COR-L47 (cell line): Measurements from ENCODE around the gene SUMO1.

ENCODE experiments used
- DNase-seq: peaks from one replicate; lab custom pipeline; 2025; lab: John Stamatoyannopoulos, UW

The SUMO1 gene

DNA sequence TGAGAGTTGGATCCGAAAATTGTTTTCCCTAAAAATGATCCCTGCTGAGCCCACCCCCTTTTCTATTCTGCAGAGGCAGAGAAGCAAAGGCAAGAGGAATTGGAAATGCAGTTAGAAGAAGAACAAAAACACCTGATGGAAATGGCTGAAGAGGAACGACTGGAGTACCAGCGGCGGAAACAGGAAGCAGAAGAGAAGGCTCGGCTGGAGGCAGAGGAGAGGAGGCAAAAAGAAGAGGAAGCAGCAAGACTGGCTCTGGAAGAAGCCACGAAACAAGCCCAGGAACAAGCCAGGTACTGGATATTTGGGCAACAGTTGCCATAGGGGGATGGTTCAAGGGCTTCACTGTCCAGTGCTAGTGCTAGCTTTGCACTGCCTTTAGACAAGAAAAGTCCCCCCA, 41.7 kb downstream of the SUMO1 start:
- DNase-seq: no peak

DNA sequence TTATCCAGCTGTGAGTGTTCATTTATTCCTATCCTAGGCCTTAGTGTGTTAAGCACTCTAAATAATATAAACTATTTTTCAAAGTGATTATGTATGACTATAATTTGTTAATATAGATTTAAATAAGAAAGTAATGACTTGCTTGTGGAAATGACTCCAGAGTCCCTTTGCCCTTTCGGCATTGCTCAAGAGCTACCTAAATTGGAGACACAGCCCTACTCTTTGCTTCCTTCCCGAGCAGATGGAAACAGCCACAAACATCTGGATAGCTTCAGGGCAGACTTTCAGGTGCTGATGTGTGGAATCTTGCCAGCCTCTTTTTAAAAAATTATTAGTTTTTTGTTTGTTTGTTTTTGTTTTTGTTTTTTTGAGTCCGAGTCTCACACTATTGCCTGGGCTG, 44.0 kb downstream of the SUMO1 start:
- no peak for DNase-seq

DNA sequence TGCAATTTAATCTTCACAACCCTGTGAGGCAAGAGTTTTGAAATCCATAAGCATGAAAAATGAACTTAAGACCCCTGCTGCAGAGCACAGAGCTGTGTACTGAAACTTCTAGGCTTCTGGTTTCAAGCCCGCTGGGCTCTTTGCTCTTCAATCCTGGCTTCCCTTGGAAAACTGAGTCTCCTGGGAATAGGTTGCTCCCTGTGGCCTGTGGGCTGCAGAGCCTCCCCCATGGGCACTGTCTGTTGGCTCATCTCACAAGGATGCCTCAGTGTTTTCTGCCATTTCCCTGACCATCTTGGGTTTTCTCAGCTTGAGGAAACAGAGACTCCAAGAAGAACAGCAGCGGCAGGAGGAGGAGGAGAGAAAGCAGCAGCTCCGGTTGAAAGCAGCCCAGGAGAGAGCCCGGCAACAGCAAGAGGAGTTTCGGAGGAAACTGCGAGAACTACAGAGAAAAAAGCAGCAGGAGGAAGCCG, 44.5 kb downstream of the SUMO1 start:
- DNase-seq: no peak

DNA sequence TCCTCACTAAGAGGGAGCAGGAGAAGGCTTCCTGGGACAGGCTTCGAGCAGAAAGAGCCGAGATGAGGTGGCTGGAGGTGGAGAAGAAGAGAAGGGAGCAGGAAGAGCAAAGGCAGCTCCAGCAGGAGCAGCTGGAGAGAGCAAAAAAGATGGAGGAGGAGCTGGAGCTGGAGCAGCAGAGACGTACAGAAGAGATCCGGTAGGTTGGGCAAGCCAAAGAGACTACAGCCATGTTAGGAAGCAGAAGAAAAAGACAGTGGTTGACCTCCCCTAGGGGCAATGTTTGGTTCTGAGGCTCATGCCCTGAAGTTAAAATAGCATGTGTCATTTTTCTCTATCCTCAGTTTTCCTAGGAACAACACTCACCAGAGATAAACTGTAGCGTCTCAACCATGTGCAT, 45.1 kb downstream of the SUMO1 start:
- DNase-seq: no peak

DNA sequence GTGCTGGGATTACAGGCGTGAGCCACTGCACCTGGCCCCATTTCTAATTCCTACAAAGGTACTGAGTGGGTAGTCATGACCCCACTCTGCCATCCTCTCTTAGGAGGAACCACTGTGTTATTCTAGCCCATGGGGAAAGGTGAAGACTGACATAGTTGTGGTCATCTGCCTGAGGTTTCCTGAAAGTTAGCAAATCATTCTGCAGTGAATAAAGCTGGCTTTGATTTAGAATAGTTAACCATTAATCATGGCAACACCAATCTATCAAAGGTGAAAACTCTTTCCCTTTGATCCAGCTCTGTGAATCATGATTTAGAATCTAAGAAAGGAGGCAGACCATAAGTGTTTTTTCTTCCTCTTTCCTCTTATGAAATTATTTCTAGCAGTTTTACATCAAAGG, 50.8 kb downstream of the SUMO1 start:
- no peak for DNase-seq

DNA sequence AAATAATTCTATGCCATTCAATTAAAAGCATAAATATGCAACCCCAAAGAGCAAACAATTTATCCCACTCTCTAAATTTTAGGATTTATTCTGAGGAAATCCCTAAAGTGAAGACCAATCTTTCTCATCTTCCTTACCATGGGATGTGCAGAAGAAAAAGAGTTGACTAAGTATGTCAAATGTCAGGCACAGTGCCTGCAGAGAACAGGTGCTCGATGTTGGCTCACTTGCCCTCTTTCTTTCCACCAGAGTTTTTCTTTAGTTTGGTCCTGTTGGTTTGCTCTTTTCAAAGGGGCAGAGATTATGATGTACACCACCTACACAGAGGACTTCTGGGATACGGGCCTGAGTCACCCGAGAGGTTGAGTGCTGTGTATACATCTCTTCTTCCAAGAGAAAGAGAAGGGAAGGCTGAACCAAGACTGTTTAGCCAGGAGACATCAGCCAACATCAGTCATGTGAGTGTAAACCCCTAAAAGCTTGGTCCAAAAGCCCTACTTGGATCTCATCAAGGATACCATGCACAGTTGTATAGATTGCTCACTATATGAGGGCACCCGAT, 51.7 kb downstream of the SUMO1 start:
- no peak for DNase-seq

DNA sequence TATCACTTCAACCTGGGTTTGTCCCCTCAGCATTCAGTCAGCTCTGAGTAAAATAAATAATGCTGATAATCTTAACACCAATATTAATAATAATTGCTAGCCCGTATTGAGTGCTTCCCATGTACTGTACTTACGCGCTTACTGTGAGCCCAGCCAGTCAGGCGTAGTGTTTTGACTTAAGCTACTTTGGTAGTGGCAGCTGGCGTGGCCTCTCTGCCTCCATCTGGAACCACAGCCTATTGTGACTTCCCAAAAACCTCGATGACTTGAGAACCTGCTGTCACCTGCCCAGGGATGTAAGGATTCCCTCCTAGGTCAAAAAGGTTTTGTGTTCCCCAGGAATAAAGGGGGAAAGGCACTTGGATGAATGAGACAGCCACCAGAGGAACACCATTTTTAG, 53.2 kb downstream of the SUMO1 start:
- DNase-seq: no peak

DNA sequence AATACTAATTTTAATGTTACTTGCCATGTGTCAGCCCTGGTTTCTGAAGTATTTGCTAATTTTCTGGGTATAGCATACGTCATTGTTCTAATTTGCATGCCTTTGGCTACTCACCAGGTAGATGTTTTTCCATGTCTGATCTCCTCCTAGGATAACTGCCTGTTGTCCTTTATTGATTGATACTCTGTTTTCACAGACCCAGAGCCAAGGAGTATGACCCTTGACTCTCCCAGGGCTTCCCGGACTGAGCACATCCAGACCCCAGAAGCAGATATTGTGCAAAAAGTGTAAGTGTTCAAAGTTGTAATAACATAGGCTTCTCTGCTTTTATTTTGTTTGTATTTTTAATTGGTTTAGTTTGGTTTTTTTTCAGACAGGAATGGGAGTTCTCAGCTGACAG, 53.8 kb downstream of the SUMO1 start:
- DNase-seq: no peak

DNA sequence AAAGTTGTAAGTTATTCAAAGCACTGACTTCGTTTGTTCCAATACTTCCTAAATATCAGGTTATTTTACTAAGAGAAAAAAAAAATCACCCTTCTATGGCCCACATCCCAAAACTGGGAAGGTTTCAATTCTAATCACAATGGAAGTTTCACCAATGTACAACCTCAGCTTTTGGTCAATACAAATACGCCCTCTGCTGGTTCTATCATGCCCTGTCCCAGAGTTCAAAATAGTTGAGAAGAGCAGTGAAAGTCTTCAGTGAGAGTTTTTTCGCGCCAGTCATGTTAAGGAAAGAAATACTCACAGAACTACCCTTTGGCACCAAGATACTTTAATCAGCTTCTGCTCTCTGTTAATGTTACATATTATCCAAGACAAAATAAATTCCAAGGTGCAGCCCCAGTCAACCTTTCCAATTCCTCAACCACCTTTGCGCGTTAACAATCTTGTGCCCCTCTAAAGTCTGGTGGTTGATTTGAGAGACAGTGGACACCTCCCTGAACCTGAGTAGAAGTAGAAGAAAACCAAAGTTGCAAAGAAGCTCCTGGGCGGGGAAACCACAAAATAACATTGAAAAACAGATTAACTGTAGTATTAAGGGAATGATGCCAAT, 59.9 kb downstream of the SUMO1 start:
- DNase-seq: peak; percentile 42

DNA sequence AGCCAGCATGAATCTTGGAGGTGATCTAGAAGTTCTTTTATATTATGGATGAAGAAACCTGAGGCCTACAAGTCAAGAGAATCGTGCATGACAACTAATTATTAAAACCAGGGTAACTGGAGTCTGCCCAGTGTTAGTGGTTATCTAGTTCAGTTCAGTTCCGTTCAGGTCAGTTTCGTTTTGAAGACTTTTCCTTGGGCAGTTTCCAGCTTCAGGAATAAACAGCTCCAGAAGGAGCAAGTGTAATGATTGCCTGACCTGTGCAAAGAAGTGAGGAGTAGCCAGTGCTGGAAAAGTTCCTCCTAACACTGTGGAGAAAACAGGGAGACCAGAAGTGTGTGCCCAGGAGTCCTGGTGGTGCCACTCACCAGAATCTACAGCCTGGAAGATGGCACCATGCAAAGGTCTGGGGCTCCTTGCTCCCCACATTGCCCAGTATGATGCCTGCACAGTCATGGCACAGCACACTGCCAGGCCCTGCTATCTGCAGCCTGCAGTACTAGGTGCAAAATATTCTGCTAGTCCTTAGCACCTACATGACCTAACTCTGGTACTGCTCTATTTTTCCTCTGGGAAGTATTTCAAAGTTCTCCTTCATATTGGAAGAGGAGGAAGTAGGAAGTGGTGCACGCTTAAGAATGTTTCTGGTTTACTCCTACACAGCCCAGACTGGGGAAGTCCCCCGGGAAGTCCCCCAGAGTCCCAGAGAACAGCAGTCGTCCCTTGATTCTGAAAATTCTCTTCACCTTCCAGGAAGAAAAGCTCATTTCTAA, 65.8 kb downstream of the SUMO1 start:
- no peak for DNase-seq

DNA sequence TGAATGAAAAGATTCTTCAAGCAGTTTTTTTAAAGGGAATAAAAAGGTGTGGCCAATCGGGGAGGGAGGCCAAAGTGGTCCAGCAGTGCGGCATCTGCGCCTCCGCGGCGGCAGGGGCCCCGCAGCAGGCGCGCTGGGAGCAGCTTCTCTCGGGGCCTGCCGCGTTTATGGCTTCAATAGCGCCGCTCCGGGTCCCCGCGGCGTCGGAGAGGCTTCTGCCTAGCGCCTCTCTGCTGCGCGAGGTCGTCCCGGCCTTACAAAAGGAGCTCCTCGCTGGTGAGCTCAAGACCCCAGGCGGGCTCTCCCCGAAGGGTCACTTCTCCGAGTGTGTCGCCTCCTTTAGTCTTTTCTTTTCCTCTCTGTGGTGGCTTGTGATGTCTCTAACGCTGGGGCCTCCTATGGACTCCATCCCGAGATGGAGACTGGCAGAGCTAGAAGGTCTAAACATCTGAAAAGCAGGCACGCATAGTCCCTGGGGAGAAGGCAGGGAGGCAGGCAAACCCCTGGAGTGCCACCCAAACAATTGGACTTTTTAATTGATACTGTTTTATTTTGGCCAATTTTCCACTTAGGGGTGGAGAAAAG, 67.1 kb downstream of the SUMO1 start:
- no peak for DNase-seq

DNA sequence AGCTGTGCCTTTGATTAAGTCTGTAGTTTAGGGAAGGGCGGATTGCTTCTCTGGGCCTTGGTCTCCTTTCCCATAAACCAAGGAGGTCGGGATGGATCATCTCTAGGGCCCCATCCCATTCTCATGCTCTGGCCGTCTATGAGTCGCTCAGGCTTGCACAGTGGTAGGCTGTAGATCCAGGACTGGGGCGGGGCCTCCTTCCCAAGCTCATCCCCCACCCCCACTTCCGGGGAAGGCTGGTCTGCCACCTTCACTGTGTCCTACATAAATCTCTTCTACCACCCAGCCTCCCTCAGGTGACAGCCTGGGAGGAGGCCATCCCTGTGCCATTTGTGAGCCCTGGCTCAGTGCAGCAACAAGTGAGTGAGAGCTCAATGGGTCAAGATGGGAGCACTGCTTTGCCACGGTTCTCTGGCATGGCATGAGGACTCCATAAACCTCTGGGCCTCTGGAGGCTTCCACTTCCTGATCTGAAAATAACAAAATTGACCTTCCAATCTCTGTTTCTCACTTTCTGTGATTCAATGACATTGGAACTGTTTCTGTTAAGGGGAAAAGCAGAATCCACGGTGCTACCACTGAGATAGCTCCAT, 68.5 kb downstream of the SUMO1 start:
- DNase-seq: no peak

DNA sequence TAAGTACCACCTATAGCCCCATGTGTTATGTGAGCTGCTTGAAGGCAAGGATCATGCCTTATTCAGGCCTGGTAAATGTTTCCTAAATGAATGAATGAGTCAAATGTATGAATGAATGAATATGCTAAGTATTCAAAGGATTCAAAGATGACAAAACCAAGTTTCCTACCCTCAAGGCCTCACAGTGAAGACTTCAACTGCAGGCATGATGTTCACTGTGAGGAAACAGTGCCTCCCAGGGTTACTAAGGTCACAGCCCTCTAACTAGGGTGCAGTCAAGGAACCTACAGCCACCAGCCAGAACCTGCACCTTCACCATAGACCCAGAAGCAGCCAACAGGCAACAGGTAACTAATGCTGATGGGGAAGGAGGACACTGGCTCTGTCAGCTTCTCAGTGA, 69.3 kb downstream of the SUMO1 start:
- no peak for DNase-seq

DNA sequence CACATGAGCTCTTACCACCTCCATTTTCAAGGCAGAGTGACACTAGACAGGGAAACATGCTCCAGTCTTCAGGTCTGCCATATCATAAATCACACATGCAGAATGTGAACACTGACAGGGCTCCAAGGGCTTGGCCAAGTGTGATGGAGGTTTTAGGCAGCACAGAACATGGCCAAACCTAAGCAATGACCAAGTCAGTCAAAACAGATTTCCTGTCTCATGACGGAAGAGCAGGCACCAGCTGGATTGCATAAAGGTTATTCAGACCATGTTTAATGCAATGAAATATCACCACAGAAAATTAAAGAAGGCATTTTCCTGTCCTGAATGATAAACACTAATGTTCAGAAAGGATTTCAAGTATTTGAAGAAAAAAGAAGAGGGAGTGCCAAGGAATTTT, 72.5 kb downstream of the SUMO1 start:
- DNase-seq: no peak

DNA sequence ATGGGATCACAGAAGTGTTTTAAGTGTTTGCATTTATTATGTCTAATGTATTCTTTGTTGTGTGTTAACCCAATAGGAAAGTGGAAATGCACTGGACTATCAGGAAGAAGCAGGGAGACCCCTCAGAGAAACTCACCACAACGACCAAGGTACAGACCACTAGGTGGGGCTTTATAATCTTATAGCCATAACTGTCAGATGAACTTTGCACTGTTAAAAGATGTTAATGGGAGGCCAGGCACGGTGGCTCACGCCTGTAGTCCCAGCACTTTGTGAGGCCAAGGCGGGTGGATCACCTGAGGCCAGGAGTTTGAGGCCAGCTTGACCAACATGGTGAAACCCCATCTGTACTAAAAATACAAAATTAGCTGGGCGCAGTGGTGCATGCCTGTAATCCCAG, 73.2 kb downstream of the SUMO1 start:
- no peak for DNase-seq

DNA sequence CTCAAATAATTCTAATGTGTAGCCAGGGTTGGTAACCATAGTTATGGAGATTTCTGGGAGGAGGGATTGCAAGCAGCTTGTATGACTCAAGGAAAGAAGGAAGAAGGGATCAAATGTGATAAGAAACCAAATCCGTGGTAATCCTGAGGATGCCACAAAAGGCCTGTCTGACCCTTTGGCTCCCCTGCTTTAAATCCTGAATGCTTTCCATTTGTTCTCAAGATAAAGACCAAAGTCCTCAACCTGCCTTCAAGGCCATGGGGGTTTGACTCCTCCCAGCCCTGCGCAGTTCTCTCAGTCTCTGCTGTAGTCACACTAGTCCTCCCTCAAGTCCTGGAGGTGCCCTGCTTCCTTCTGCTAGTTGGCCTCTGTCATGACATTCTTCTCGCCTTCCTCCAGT, 74.0 kb downstream of the SUMO1 start:
- no peak for DNase-seq

DNA sequence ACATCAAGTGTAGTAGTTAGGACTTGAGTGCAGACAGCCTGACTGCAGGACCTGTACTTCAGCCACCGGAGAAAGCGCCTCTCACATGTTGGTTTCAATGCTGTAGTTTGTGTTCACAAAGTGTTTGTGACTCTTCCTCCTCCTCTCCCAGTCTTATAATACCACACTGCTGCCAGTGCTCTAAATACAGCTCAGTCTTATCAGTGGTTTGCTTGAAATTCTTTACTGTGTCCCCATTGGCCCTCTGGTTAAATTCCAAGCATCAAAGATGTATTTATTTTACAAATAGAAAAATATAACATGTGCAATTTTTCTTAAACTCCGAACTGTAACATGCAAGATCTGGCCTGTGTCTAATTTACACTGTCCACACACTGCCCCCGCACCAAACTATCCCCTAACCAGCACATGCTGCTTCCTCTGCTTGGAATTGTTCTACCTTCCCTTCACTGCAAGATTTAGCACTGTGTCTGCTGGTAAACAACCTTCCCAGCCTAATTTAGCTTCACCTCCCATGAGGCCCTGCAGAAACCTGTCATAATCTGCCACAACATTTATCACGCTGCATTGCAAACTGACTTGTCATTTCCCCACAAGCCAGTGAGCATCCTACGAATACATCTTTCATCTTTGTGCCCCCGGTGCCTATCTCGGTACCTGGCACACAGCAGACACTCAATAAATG, 77.1 kb downstream of the SUMO1 start:
- no peak for DNase-seq

DNA sequence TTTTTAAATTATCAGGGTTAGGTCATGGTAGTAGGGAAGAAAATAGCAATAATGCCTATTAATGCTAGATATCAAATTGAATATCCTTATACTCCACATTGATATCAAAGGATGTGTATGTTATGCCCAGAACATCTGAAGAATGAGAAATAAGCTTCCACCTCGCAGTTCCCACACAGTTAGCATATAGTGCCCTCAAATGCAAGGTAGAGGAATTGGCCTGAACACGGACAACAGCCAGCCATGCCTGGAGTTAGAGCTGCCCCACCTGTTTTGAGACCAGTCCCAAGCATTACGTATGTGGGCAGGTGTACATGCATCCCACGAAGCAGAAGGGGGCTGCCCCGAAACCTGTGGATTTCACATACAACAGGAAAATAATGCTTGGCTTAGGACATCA, 79.6 kb downstream of the SUMO1 start:
- DNase-seq: peak; percentile 21

DNA sequence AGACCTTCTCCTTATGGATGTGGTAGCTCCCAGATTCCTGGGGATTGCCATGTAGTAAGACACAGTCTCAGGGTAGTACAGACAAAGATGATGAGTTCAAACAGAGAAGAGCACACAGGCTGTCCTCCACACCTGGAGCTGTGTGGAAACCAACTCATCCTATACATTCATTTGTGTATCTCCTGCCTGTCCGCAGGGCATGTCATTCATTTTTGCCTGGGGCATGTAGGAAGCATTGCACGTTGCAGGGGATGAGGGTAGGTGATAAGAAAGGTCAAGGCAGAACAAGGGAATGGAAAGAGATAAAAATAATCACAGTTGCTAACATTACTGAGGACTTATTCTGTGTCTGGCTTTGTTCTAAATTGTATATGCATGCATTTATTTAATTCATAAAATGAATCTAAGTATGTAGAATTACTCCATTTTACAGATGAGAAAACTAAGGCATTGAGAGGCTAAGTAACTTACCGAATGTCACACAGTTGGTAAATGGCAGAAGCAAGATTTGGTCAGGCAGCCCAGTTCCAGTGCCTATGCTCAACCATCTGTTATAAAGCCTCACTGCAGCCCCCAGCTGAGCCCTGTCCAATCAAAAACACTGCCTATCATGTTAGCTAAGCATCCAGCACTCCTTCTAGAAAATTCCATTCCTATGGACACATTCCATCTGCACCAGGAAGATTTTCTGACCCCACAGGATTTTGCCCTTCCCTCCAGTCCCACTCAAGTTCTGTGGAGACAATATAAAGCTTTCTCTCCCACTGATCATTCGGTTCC, 81.0 kb downstream of the SUMO1 start:
- no peak for DNase-seq
